Stomach (tissue), 9 donors: ENCODE measurements around the gene SPNS1. TPM values are rescaled to one million over a fixed set of nuclear protein-coding genes. Genes with fewer than 3 reads are reported as not detected.
A peak's percentile ranks its signal among the peaks of the same experiment; 100 is the strongest.

Experiments used
- DNase-seq, 2 donors: peaks; one replicate each; pipeline versions ENCODE4 v3.0.0 to v3.0.0-alpha.2; 2013 to 2019
- H3K27ac ChIP-seq, 5 donors: fragments of 200-600 bp in 4 of 5; sonication (generic) in 4 of 5; one replicate each; pipeline ENCODE4 v1.5.1; 2013 to 2019; ENCODE audit warnings: mild to moderate bottlenecking in 1 of 5, moderate library complexity in 1 of 5
- H3K27me3 ChIP-seq, 3 donors: fragments of 200-600 bp; sonication (generic); one replicate each; pipeline ENCODE4 v1.5.1; 2017 to 2019; ENCODE audit warnings: mixed run types in 1 of 3
- H3K36me3 ChIP-seq, 4 donors: fragments of 200-600 bp; sonication (generic); 1 replicate in 3 of 4; 2 replicates in 1 of 4; pipeline ENCODE4 v1.5.1; 2016 to 2019
- H3K4me1 ChIP-seq, 4 donors: fragments of 200-600 bp; sonication (generic); one replicate each; pipeline ENCODE4 v1.5.1; 2016 to 2019
- H3K4me3 ChIP-seq, 4 donors: fragments of 200-600 bp; sonication (generic) in 3 of 4; one replicate each; pipeline ENCODE4 v1.5.1; 2016 to 2019; ENCODE audit warnings: mild to moderate bottlenecking in 1 of 4
- H3K9me3 ChIP-seq, 4 donors: fragments of 200-600 bp; sonication (generic); one replicate each; pipeline ENCODE4 v1.5.1; 2016 to 2019
- CTCF ChIP-seq, 7 experiments: fragments of 450-650 bp in 4 of 7; fragments of 200-600 bp in 3 of 7; sonication (generic) in 3 of 7; IDR thresholded peaks; one replicate each; pipeline ENCODE4 v1.5.1; 2016 to 2019; ENCODE audit warnings: antibody characterized with exemption in 7 of 7, control low read depth in 2 of 7, mild to moderate bottlenecking in 1 of 7
- EP300 ChIP-seq: sonication (generic); formaldehyde crosslinking; IDR thresholded peaks from one replicate; pipeline ENCODE4 v1.6.1; 2017; ENCODE audit warnings: antibody characterized with exemption
- POLR2A ChIP-seq, 4 donors: fragments of 450-650 bp; IDR thresholded peaks; one replicate each; pipeline ENCODE4 v1.6.1; 2016; ENCODE audit warnings: antibody characterized with exemption in 4 of 4, control low read depth in 2 of 4, mild to moderate bottlenecking in 1 of 4, moderate library complexity in 1 of 4
- POLR2AphosphoS5 ChIP-seq, 3 donors: sonication (generic); formaldehyde crosslinking; IDR thresholded peaks; one replicate each; pipeline ENCODE4 v1.6.1; 2016; ENCODE audit warnings: antibody characterized with exemption in 3 of 3
- WGBS, 5 donors: extraction: QIAGEN DNeasy Blood & Tissue Kit in 3 of 5; methylation state at CpG; one replicate each; pipeline versions ENCODE4 v1.1.5 to v1.1.7; 2013 to 2018; 5-methylcytosine and 5-hydroxymethylcytosine counted together
- intact Hi-C: fragments of 100-400 bp; cut with DNase I; formaldehyde crosslinking; loops from one replicate; pipeline ENCODE4 v1.15.1; 2023; ENCODE audit warnings: low total_unique reads
- polyA plus RNA-seq, 3 donors: library from polyadenylated mRNA; stranded (reverse); fragments of 200-250 nt; gene quantifications; one replicate each; pipeline ENCODE4 v1.2.3, GENCODE V29; 2013
- total RNA-seq, 5 donors: library from RNA; depleted of rRNA; stranded (reverse); fragments of >200 nt; gene quantifications; one replicate each; pipeline versions ENCODE4 v1.1.0 to v1.2.3, GENCODE V29; 2014 to 2016
- donor health status: healthy with polysubstance abuse.
- donor health status: Bipolar disorder and iron deficiency.
- donor health status: healthy.

SPNS1 gene
- total and polyA plus RNA-seq, 8 donors = 6.1 to 48.3 (median 20.3) TPM

DNA sequence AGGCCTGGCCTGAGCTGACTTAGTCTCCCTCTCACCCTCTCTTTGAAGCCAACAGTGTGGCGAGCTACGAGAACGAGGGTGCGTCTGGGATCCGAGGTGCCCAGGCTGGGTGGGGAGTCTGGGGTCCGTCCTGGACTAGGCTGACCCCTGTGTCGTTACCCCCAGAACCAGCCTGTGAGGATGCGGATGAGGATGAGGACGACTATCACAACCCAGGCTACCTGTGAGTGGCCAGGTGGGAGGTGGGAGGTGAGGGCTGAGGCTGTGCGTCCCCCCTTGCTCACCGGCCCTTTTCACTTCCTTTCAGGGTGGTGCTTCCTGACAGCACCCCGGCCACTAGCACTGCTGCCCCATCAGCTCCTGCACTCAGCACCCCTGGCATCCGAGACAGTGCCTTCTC is 11.9 kb downstream of the SPNS1 start:
- peaks cover 0 to 12% (median 3%) of the 10 kb centered on the region in 4 donors for H3K9me3 ChIP-seq
- peak overlapping the region in 3 of 4 donors; percentile 15 to 37 (median 30) for H3K4me3 ChIP-seq
- H3K27me3 ChIP-seq = no peaks in the 10 kb centered on the region
- intact Hi-C loops = no loop called here
- peak overlapping the region in 2 of 5 donors; percentile 46 to 71 for H3K27ac ChIP-seq
- 80 to 94% (median 85%) methylated on average over 8 to 13 of the region's 13 CpGs for WGBS, 5 donors
- H3K4me1 ChIP-seq = peaks cover 0 to 10% (median 0%) of the 10 kb centered on the region in 4 donors
- H3K36me3 ChIP-seq = peaks cover 51 to 93% (median 92%) of the 10 kb centered on the region in 4 donors
- no peak for DNase-seq
- TF ChIP-seq POLR2AphosphoS5 (IDR thresholded peaks at IDR 0.05) = no peak
- TF ChIP-seq EP300 = no peak
- no peak for TF ChIP-seq CTCF (IDR thresholded peaks at IDR 0.05)
- TF ChIP-seq POLR2A (IDR thresholded peaks at IDR 0.05) = no peak

DNA sequence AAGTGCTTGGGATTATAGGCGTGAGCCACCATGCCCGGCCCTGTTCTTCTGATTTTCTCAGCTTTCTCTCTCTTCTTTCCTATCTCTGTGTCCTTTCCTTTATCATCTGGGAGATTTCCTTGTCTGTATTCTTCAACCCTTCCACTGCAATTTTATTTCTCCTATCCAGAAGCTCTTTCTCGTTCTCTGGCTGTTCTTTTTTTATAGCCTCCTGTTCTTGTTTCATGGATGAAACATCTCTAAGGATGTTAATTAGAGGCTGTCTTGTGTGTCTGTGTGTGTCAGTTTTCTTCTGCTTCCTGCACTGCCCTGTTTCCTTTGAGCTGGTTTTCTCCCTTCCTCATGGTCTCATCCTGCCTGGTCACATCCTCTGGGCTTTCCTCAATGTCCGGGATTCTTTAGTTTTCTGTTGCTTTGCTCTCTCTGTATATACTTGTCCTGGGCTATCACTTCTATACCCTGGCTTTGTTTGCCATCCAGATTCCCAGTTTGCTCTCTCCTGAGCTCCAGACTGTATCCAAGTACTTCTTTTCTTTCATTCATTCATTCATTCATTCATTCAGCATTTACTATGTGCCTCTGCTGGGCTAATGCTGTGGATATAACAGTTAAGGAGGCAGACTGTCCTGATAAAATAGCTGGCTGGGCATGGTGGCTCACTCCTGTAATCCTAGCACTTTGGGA is 12.7 kb downstream of the SPNS1 start:
- peaks cover 43 to 85% (median 84%) of the 10 kb centered on the region in 4 donors for H3K36me3 ChIP-seq
- no peaks in the 10 kb centered on the region for H3K27me3 ChIP-seq
- TF ChIP-seq EP300 = no peak
- TF ChIP-seq POLR2AphosphoS5 (IDR thresholded peaks at IDR 0.05) = no peak
- no peak for TF ChIP-seq POLR2A (IDR thresholded peaks at IDR 0.05)
- no peak for TF ChIP-seq CTCF (IDR thresholded peaks at IDR 0.05)
- peaks cover 0 to 12% (median 3%) of the 10 kb centered on the region in 4 donors for H3K9me3 ChIP-seq
- intact Hi-C loops = no loop called here
- no peak overlapping the region for H3K4me3 ChIP-seq
- 91 to 97% (median 94%) methylated on average over 4 of the region's 4 CpGs for WGBS, 5 donors
- DNase-seq = no peak
- H3K4me1 ChIP-seq = peaks cover 0 to 10% (median 0%) of the 10 kb centered on the region in 4 donors
- no peak overlapping the region for H3K27ac ChIP-seq

DNA sequence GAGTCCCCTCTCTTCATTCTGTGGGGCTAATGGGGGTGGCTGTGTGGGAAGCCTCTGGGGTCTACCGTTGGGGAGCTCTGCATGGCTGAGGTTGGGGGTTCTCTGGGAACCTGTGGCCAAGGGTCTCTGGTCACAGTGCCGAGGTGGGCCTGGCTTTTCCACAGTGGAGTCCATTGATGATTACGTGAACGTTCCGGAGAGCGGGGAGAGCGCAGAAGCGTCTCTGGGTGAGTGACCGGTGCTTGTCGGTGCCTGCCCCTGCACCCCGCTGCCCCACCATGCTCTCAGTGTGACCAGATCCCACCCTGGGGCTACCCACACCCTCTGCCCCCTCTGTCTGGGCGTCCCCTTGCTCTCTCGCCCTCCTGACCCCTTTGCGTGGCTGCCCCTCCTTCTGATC is 14.8 kb downstream of the SPNS1 start:
- TF ChIP-seq CTCF (IDR thresholded peaks at IDR 0.05) = no peak
- no peak for TF ChIP-seq EP300
- TF ChIP-seq POLR2A (IDR thresholded peaks at IDR 0.05) = no peak
- no peak for TF ChIP-seq POLR2AphosphoS5 (IDR thresholded peaks at IDR 0.05)
- WGBS, 5 donors = 90 to 95% (median 92%) methylated on average over 14 of the region's 14 CpGs
- H3K9me3 ChIP-seq = peaks cover 0 to 12% (median 3%) of the 10 kb centered on the region in 4 donors
- H3K27ac ChIP-seq = no peak overlapping the region
- no peaks in the 10 kb centered on the region for H3K27me3 ChIP-seq
- peaks cover 23 to 64% (median 64%) of the 10 kb centered on the region in 4 donors for H3K36me3 ChIP-seq
- peaks cover 0 to 7% (median 0%) of the 10 kb centered on the region in 4 donors for H3K4me1 ChIP-seq
- no peak overlapping the region for H3K4me3 ChIP-seq
- intact Hi-C loops = no loop called here
- DNase-seq = no peak

GRCh38 chr16:28990375-28991040 is 15.9 kb downstream of the SPNS1 start:
- TF ChIP-seq CTCF (IDR thresholded peaks at IDR 0.05) (no peak), EP300 (no peak), POLR2A (IDR thresholded peaks at IDR 0.05) (no peak), POLR2AphosphoS5 (IDR thresholded peaks at IDR 0.05) (no peak)
- DNase-seq = no peak
- H3K27me3 ChIP-seq = no peaks in the 10 kb centered on the region
- peaks cover 0 to 12% (median 3%) of the 10 kb centered on the region in 4 donors for H3K9me3 ChIP-seq
- no peaks in the 10 kb centered on the region for H3K4me1 ChIP-seq
- peaks cover 18 to 53% (median 52%) of the 10 kb centered on the region in 4 donors for H3K36me3 ChIP-seq
- no peak overlapping the region for H3K27ac ChIP-seq
- 85 to 90% (median 87%) methylated on average over 11 of the region's 11 CpGs for WGBS, 5 donors
- intact Hi-C loops = no loop called here
- H3K4me3 ChIP-seq = no peak overlapping the region
